H1 (cell line): Measurements from ENCODE around the gene ZNF692. TPM values are rescaled to one million over a fixed set of nuclear protein-coding genes. Genes with fewer than 3 reads are reported as not detected.

Experiments used
- CTCF ChIA-PET: fragments of 300-600 bp; sonication (Branson Sonifier 250); formaldehyde crosslinking; loops from one replicate; lab custom pipeline; 2021; ENCODE audit not compliant: partially characterized antibody; lab: Charles Lee
- POLR2A ChIA-PET: fragments of 300-600 bp; sonication (Branson Sonifier 250); formaldehyde crosslinking; loops from one replicate; lab custom pipeline; 2021; ENCODE audit warnings: inconsistent platforms; ENCODE audit not compliant: partially characterized antibody; lab: Charles Lee
- DNase-seq, 2 experiments: peaks; one replicate each; pipeline versions ENCODE4 v3.0.0 to v3.0.0-alpha.2; 2010 to 2022; ENCODE audit warnings: low spot score in 2 of 2, low read depth in 1 of 2, mixed read lengths in 1 of 2
- FAIRE-seq: peaks from 2 replicates; lab custom pipeline; 2011; peaks lifted over from hg19 to GRCh38; lab: Jason Lieb, UNC
- H2AFZ ChIP-seq: 2 replicates; pipeline ENCODE4 v1.8.1; 2012; ENCODE audit warnings: low read length, inconsistent platforms
- H2AK5ac ChIP-seq: 2 replicates; pipeline ENCODE4 v1.6.1; 2013; ENCODE audit warnings: low read depth, low read length
- H2BK120ac ChIP-seq: replicated peaks from 2 replicates; pipeline ENCODE3; 2013; ENCODE audit warnings: low read depth, low read length, inconsistent platforms
- H2BK12ac ChIP-seq: 2 replicates; pipeline ENCODE4 v1.6.1; 2013; ENCODE audit warnings: low read depth, low read length
- H2BK15ac ChIP-seq: 2 replicates; pipeline ENCODE4 v1.6.1; 2013; ENCODE audit warnings: low read length
- H2BK20ac ChIP-seq: 2 replicates; pipeline ENCODE4 v1.6.1; 2013; ENCODE audit warnings: low read length
- H2BK5ac ChIP-seq: 2 replicates; pipeline ENCODE4 v1.6.1; 2013; ENCODE audit warnings: low read depth, low read length
- H3K14ac ChIP-seq: 2 replicates; pipeline ENCODE4 v1.6.1; 2013; ENCODE audit warnings: inconsistent platforms; ENCODE audit not compliant: insufficient read length
- H3K18ac ChIP-seq: 2 replicates; pipeline ENCODE4 v1.6.1; 2013; ENCODE audit warnings: low read length; ENCODE audit errors: extremely low read depth
- H3K23ac ChIP-seq: 2 replicates; pipeline ENCODE4 v1.6.1; 2013; ENCODE audit warnings: inconsistent platforms; ENCODE audit not compliant: insufficient read length
- H3K23me2 ChIP-seq: 2 replicates; pipeline ENCODE4 v1.6.1; 2013; ENCODE audit warnings: low read depth, low read length
- H3K27ac ChIP-seq: 2 replicates; pipeline ENCODE4 v1.6.1; 2011; ENCODE audit warnings: low read depth, low read length, inconsistent platforms
- H3K27me3 ChIP-seq, 4 experiments: replicated peaks in 1 of 4; 1 replicate in 1 of 4; 2 replicates in 3 of 4; pipeline versions ENCODE4 v1.6.1 to v1.8.1; 2011 to 2013; ENCODE audit warnings: low read length in 3 of 4, mild to moderate bottlenecking in 3 of 4, inconsistent platforms in 2 of 4, mixed read lengths in 2 of 4, moderate library complexity in 1 of 4; ENCODE audit not compliant: control insufficient read depth in 3 of 4, insufficient read depth in 3 of 4; ENCODE audit errors: extremely low read depth in 1 of 4
- H3K36me3 ChIP-seq, 4 experiments: 2 replicates each; pipeline versions ENCODE4 v1.6.1 to v1.8.1; 2011 to 2013; ENCODE audit warnings: mild to moderate bottlenecking in 4 of 4, low read length in 3 of 4, moderate library complexity in 2 of 4, control low read depth in 1 of 4, inconsistent platforms in 1 of 4; ENCODE audit not compliant: insufficient read depth in 4 of 4, control insufficient read depth in 2 of 4
- H3K4ac ChIP-seq: replicated peaks from 2 replicates; pipeline ENCODE3; 2013; ENCODE audit warnings: low read length, low read depth, mixed read lengths, inconsistent platforms; ENCODE audit not compliant: insufficient read length
- H3K4me1 ChIP-seq, 4 experiments: replicated peaks in 1 of 4; 1 replicate in 1 of 4; 2 replicates in 3 of 4; pipeline versions ENCODE4 v1.6.1 to v1.8.1; 2011 to 2013; ENCODE audit warnings: low read length in 3 of 4, inconsistent platforms in 2 of 4, mixed read lengths in 1 of 4; ENCODE audit not compliant: insufficient read depth in 4 of 4, control insufficient read depth in 3 of 4
- H3K4me2 ChIP-seq, 2 experiments: 2 replicates each; pipeline versions ENCODE4 v1.6.1 to v1.8.1; 2011 to 2013; ENCODE audit warnings: low read depth in 2 of 2, low read length in 2 of 2, control low read depth in 1 of 2, inconsistent platforms in 1 of 2, mild to moderate bottlenecking in 1 of 2; ENCODE audit not compliant: insufficient read depth in 1 of 2
- H3K4me3 ChIP-seq, 4 experiments: fragments of 200-600, 300-600 bp in 1 of 4; sonication (generic), shearing (Covaris generic), sonication (Bioruptor Twin) in 1 of 4; 2 replicates each; pipeline versions ENCODE4 v1.5.1 to v1.8.1; 2011 to 2016; ENCODE audit warnings: low read length in 4 of 4, low read depth in 3 of 4, control low read depth in 2 of 4, inconsistent platforms in 2 of 4, mild to moderate bottlenecking in 2 of 4, mixed read lengths in 1 of 4, moderate library complexity in 1 of 4; ENCODE audit not compliant: insufficient read depth in 2 of 4; ENCODE audit errors: extremely low read depth in 1 of 4
- H3K56ac ChIP-seq: replicated peaks from 2 replicates; pipeline ENCODE3; 2013; ENCODE audit warnings: low read depth, mild to moderate bottlenecking, mixed read lengths, low read length, inconsistent platforms; ENCODE audit not compliant: insufficient read length
- H3K79me1 ChIP-seq: 2 replicates; pipeline ENCODE4 v1.6.1; 2013; ENCODE audit warnings: low read depth, low read length, control low read depth
- H3K79me2 ChIP-seq, 2 experiments: 2 replicates each; pipeline versions ENCODE4 v1.6.1 to v1.8.1; 2012 to 2013; ENCODE audit warnings: low read length in 2 of 2, mild to moderate bottlenecking in 2 of 2, inconsistent platforms in 1 of 2; ENCODE audit not compliant: insufficient read depth in 2 of 2, control insufficient read depth in 1 of 2
- H3K9ac ChIP-seq, 4 experiments: replicated peaks in 1 of 4; 1 replicate in 1 of 4; 2 replicates in 3 of 4; pipeline versions ENCODE4 v1.6.1 to v1.8.1; 2011 to 2013; ENCODE audit warnings: low read depth in 3 of 4, low read length in 3 of 4, control low read depth in 2 of 4, mild to moderate bottlenecking in 2 of 4, moderate library complexity in 2 of 4, inconsistent platforms in 1 of 4; ENCODE audit errors: extremely low read depth in 1 of 4
- H3K9me3 ChIP-seq, 2 experiments: 2 replicates each; pipeline versions ENCODE4 v1.6.1 to v1.8.1; 2012 to 2013; ENCODE audit warnings: mild to moderate bottlenecking in 2 of 2, moderate library complexity in 2 of 2, control low read depth in 1 of 2, inconsistent platforms in 1 of 2, low read depth in 1 of 2, low read length in 1 of 2, mixed read lengths in 1 of 2; ENCODE audit not compliant: insufficient read depth in 2 of 2
- H4K20me1 ChIP-seq, 2 experiments: replicated peaks in 1 of 2; 2 replicates each; pipeline versions ENCODE3 to v1.8.1; 2011 to 2013; ENCODE audit warnings: inconsistent platforms in 2 of 2, low read length in 2 of 2, mild to moderate bottlenecking in 1 of 2; ENCODE audit not compliant: insufficient read depth in 2 of 2, control insufficient read depth in 1 of 2
- H4K5ac ChIP-seq: 2 replicates; pipeline ENCODE4 v1.6.1; 2013; ENCODE audit warnings: low read length, low read depth, mixed read lengths, inconsistent platforms; ENCODE audit not compliant: insufficient read length
- H4K8ac ChIP-seq: 2 replicates; pipeline ENCODE4 v1.8.0; 2013; ENCODE audit warnings: mild to moderate bottlenecking, moderate library complexity, low read length, inconsistent platforms; ENCODE audit not compliant: insufficient read depth; ENCODE audit errors: extremely low read depth
- H4K91ac ChIP-seq: replicated peaks from 2 replicates; pipeline ENCODE3; 2013; ENCODE audit warnings: low read length, mixed read lengths, inconsistent platforms; ENCODE audit not compliant: insufficient read length
- POLR2AphosphoS5 ChIP-seq: IDR thresholded peaks from 2 replicates; pipeline ENCODE4 v1.6.1; 2011; ENCODE audit warnings: low read depth, low read length
- SAP30 ChIP-seq: fragments of 300-600 bp; sonication (generic); IDR thresholded peaks from 2 replicates; pipeline ENCODE4 v1.7.1; 2012; ENCODE audit warnings: low read length, moderate library complexity, mild to moderate bottlenecking, inconsistent platforms; ENCODE audit not compliant: insufficient read depth, insufficient replicate concordance
- WGBS, 2 experiments: shearing (Covaris generic) in 1 of 2; methylation state at CpG; one replicate each; pipeline versions ENCODE4 v1.1.6 to v1.1.7; 2013 to 2015; ENCODE audit warnings: low lambda C conversion rate in 2 of 2, mixed read lengths in 2 of 2, inconsistent platforms in 1 of 2, low coverage in 1 of 2, missing lambda C conversion rate in 1 of 2; ENCODE audit not compliant: insufficient replicate concordance in 2 of 2, insufficient coverage in 1 of 2, insufficient read length in 1 of 2; ENCODE audit errors: extremely low coverage in 1 of 2, missing lambda C conversion rate in 1 of 2; 5-methylcytosine and 5-hydroxymethylcytosine counted together
- polyA plus RNA-seq, 7 experiments: library from polyadenylated mRNA; depleted of rRNA in 3 of 7; stranded (reverse) in 5 of 7; unstranded in 2 of 7; fragments of >200 nt in 5 of 7; fragments of 200-250 nt in 2 of 7; gene quantifications; 1 replicate in 5 of 7; 2 replicates in 1 of 7; 4 replicates in 1 of 7; pipeline versions ENCODE4 v1.2.1 to v1.2.3, GENCODE V29; 2011 to 2013; ENCODE audit warnings: missing spikeins in 2 of 7, mixed read lengths in 2 of 7
- total RNA-seq: library from RNA; stranded (reverse); fragmentation: NEBNext Ultra II Directional; extraction: Animal tissue kit (Norgen Biotek cat#: 25700); gene quantifications from 2 replicates; pipeline ENCODE4 v1.2.1, GENCODE V29; 2021

Gene ZNF692
- total and polyA plus RNA-seq, 2 of the 8 experiments (the other 6 are each of a cell fraction or from before 2014, with no cell fraction given), result 38.4 to 52.3 TPM

GRCh38 chr1:248850536-248851251 lies 8.2 kb downstream of the ZNF692 start:
- H3K4me3 ChIP-seq, result no peak overlapping the region
- H2BK5ac ChIP-seq, result no peak overlapping the region
- FAIRE-seq (no peak), DNase-seq (no peak)
- H2AK5ac ChIP-seq, result no peak overlapping the region
- WGBS, 2 experiments, result 87% methylated on average over 7 of the region's 10 CpGs; no CpG with 5 or more reads in 1 of the 2 experiments
- H4K8ac ChIP-seq, result no peak overlapping the region
- no peak overlapping the region for H2BK120ac ChIP-seq
- no peak overlapping the region for H3K23ac ChIP-seq
- no peak overlapping the region for H4K5ac ChIP-seq
- no peak overlapping the region for H3K14ac ChIP-seq
- no peaks in the 10 kb centered on the region for H3K9me3 ChIP-seq
- no peak overlapping the region for H3K18ac ChIP-seq
- no peak overlapping the region for H3K4me2 ChIP-seq
- H2BK15ac ChIP-seq, result no peak overlapping the region
- 0 out of 2 replicates have a peak, but pooled peaks cover 2% of the 10 kb centered on the region for H3K79me1 ChIP-seq
- 0 out of 2 replicates have a peak, but pooled peaks have one; percentile 11 for TF ChIP-seq POLR2AphosphoS5
- TF ChIP-seq SAP30, result no peak
- H4K91ac ChIP-seq, result no peak overlapping the region
- no peak overlapping the region for H2AFZ ChIP-seq
- no peaks in the 10 kb centered on the region for H3K79me2 ChIP-seq
- ChIA-PET CTCF (interaction anchor here (0.7 to 4.1 kb wide), 5 partner anchors 9 to 56 kb away, joined by 3 to 27 read pairs (median 4); no protein-coding TSS in a partner anchor), POLR2A (interaction anchor here (0.7 to 6.7 kb wide), 8 partner anchors 9 to 63 kb away, joined by 3 to 47 read pairs (median 4); partner anchors contain the start of genes PGBD2 and ZNF672)
- H4K20me1 ChIP-seq, result peaks cover 7 to 23% of the 10 kb centered on the region in 2 experiments
- H3K36me3 ChIP-seq, result peaks cover 10 to 44% (median 42%) of the 10 kb centered on the region in 4 experiments
- H3K56ac ChIP-seq, result no peak overlapping the region
- no peak overlapping the region for H3K9ac ChIP-seq
- H2BK12ac ChIP-seq, result no peak overlapping the region
- H3K27ac ChIP-seq, result no peak overlapping the region
- H3K4ac ChIP-seq, result no peak overlapping the region
- no peaks in the 10 kb centered on the region for H3K23me2 ChIP-seq
- H3K27me3 ChIP-seq, result no peaks in the 10 kb centered on the region
- H3K4me1 ChIP-seq, result no peaks in the 10 kb centered on the region
- no peak overlapping the region for H2BK20ac ChIP-seq
